Hepatocyte (in vitro differentiated cells): ENCODE results near the gene PELI3. TPM values are rescaled to one million over a fixed set of nuclear protein-coding genes. Genes with fewer than 3 reads are reported as not detected.
A peak's percentile ranks its signal among the peaks of the same experiment; 100 is the strongest.
"Not testable (repeated sequence)": the region's sequence is repeated elsewhere in the genome, so short reads cannot be mapped to it uniquely, and the experiment has no call there.

Source experiments
- DNase-seq: peaks from one replicate; pipeline ENCODE4 v3.0.0-alpha.2; 2016; ENCODE audit warnings: low spot score
- H2AFZ ChIP-seq: fragments of 200-600 bp; sonication (generic); 2 replicates; pipeline ENCODE4 v1.6.0; 2016; ENCODE audit warnings: antibody characterized with exemption, mild to moderate bottlenecking
- H3K27ac ChIP-seq: fragments of 200-600 bp; sonication (generic); 2 replicates; pipeline ENCODE4 v1.5.1; 2016; ENCODE audit warnings: mild to moderate bottlenecking
- H3K27me3 ChIP-seq: fragments of 200-600 bp; sonication (generic); 2 replicates; pipeline ENCODE4 v1.6.1; 2016
- H3K36me3 ChIP-seq: fragments of 200-600 bp; sonication (generic); replicated peaks from 2 replicates; pipeline ENCODE4 v1.5.1; 2016; ENCODE audit warnings: low read depth; ENCODE audit not compliant: insufficient read depth
- H3K4me1 ChIP-seq: fragments of 200-600 bp; sonication (generic); 2 replicates; pipeline ENCODE4 v1.5.1; 2016; ENCODE audit warnings: mild to moderate bottlenecking, moderate library complexity; ENCODE audit not compliant: insufficient read depth
- H3K4me2 ChIP-seq: fragments of 200-600 bp; sonication (generic); 2 replicates; pipeline ENCODE4 v1.6.0; 2016
- H3K4me3 ChIP-seq: fragments of 200-600 bp; sonication (generic); 2 replicates; pipeline ENCODE4 v1.5.1; 2016; ENCODE audit warnings: mild to moderate bottlenecking
- H3K79me2 ChIP-seq: fragments of 200-600 bp; sonication (generic); 2 replicates; pipeline ENCODE4 v1.6.0; 2017; ENCODE audit warnings: mild to moderate bottlenecking
- H3K9me2 ChIP-seq: fragments of 200-600 bp; sonication (generic); replicated peaks from 2 replicates; pipeline ENCODE4 v1.6.0; 2017; ENCODE audit warnings: mild to moderate bottlenecking; ENCODE audit not compliant: insufficient read depth
- H3K9me3 ChIP-seq: fragments of 200-600 bp; sonication (generic); 2 replicates; pipeline ENCODE4 v1.5.1; 2016; ENCODE audit warnings: low read depth, mild to moderate bottlenecking
- H4K20me1 ChIP-seq: fragments of 200-600 bp; sonication (generic); 2 replicates; pipeline ENCODE4 v1.6.0; 2016; ENCODE audit warnings: mild to moderate bottlenecking; ENCODE audit not compliant: insufficient read depth, poor library complexity, severe bottlenecking
- CTCF ChIP-seq: fragments of 200-600 bp; sonication (generic); IDR thresholded peaks from 2 replicates; pipeline ENCODE4 v1.5.1; 2016; ENCODE audit warnings: antibody characterized with exemption, mild to moderate bottlenecking; ENCODE audit not compliant: poor library complexity
- EZH2 ChIP-seq: fragments of 200-600 bp; sonication (generic); IDR thresholded peaks from 2 replicates; pipeline ENCODE4 v1.6.1; 2016; ENCODE audit warnings: antibody characterized with exemption, mild to moderate bottlenecking, borderline replicate concordance
- EZH2phosphoT487 ChIP-seq: fragments of 200-600 bp; sonication (generic); IDR thresholded peaks from one replicate; pipeline ENCODE4 v1.6.1; 2018; ENCODE audit warnings: antibody characterized with exemption, mild to moderate bottlenecking, low read depth, moderate library complexity; ENCODE audit not compliant: unreplicated experiment, severe bottlenecking
- WGBS: methylation state at CpG from one replicate; pipeline ENCODE4 v1.1.6; 2016; ENCODE audit warnings: low lambda C conversion rate; ENCODE audit errors: missing lambda C conversion rate; 5-methylcytosine and 5-hydroxymethylcytosine counted together
- polyA plus RNA-seq: library from polyadenylated mRNA; unstranded; fragments of >200 nt; fragmentation: Nextera tagmentation; extraction: Ambion mirVana; gene quantifications from 2 replicates; pipeline ENCODE4 v1.2.1, GENCODE V29; 2016
- total RNA-seq: library from RNA; depleted of rRNA; stranded (reverse); fragments of >200 nt; gene quantifications from 2 replicates; pipeline ENCODE4 v1.2.3, GENCODE V29; 2014

Gene PELI3
- total and polyA plus RNA-seq, 2 experiments from 2014 or later: 6.7 to 10.9 TPM

- Histone ChIP-seq H3K36me3 (no peaks in the 10 kb centered on the region), H2AFZ (no peak overlapping the region), H3K27ac (no peak overlapping the region), H3K9me3 (no peaks in the 10 kb centered on the region), H4K20me1 (no peaks in the 10 kb centered on the region), H3K4me3 (no peak overlapping the region), H3K4me2 (no peak overlapping the region), H3K27me3 (no peaks in the 10 kb centered on the region), H3K79me2 (peaks cover 3% of the 10 kb centered on the region), H3K4me1 (peaks cover 1% of the 10 kb centered on the region), H3K9me2 (no peaks in the 10 kb centered on the region)
- WGBS: 96% methylated on average over 7 of the region's 7 CpGs
- no peak for DNase-seq
- TF ChIP-seq CTCF (no peak), EZH2phosphoT487 (no peak), EZH2 (no peak)
These were observed 34.1 kb upstream of the PELI3 start for GRCh38 chr11:66432597-66432996.

GRCh38 chr11:66437979-66438503, 28.7 kb upstream of the PELI3 start:
- peak overlapping the region; percentile 76 for H3K4me2 ChIP-seq
- H3K79me2 ChIP-seq: peaks cover 9% of the 10 kb centered on the region
- no peaks in the 10 kb centered on the region for H3K27me3 ChIP-seq
- no peaks in the 10 kb centered on the region for H3K9me3 ChIP-seq
- H2AFZ ChIP-seq: peak overlapping the region; percentile 61
- peak overlapping the region; percentile 86 for H3K27ac ChIP-seq
- WGBS: 11% methylated on average over 12 of the region's 12 CpGs
- H3K36me3 ChIP-seq: no peaks in the 10 kb centered on the region
- peak overlapping the region; percentile 68 for H3K4me3 ChIP-seq
- TF ChIP-seq CTCF (no peak), EZH2 (no peak), EZH2phosphoT487 (no peak)
- H4K20me1 ChIP-seq: no peaks in the 10 kb centered on the region
- peak; percentile 26 for DNase-seq
- no peaks in the 10 kb centered on the region for H3K9me2 ChIP-seq
- H3K4me1 ChIP-seq: peaks cover 6% of the 10 kb centered on the region

GRCh38 chr11:66438504-66439466, 27.9 kb upstream of the PELI3 start, which contains the start of gene MRPL11:
Gene MRPL11 (minus strand): TSS chr11:66438848. CDS start chr11:66438754, 94 bp downstream.
- Histone ChIP-seq H4K20me1 (no peaks in the 10 kb centered on the region), H3K9me2 (no peaks in the 10 kb centered on the region), H3K27me3 (no peaks in the 10 kb centered on the region), H3K4me1 (peaks cover 6% of the 10 kb centered on the region), H3K4me2 (peak within 1 kb of the TSS; percentile 76), H3K4me3 (peak within 1 kb of the TSS; percentile 68), H3K36me3 (no peaks in the 10 kb centered on the region), H3K27ac (peak within 1 kb of the TSS; percentile 86), H2AFZ (peak within 1 kb of the TSS; percentile 61), H3K79me2 (peaks cover 9% of the 10 kb centered on the region), H3K9me3 (no peaks in the 10 kb centered on the region)
- DNase-seq: peak; percentile 95
- TF ChIP-seq CTCF: peak; percentile 71
- TF ChIP-seq EZH2phosphoT487: no peak
- 11% methylated on average over 45 of the region's 45 CpGs for WGBS

GRCh38 chr11:66440101-66440939, 26.4 kb upstream of the PELI3 start:
- H3K4me2 ChIP-seq, H3K27me3 ChIP-seq, H2AFZ ChIP-seq, H4K20me1 ChIP-seq, DNase-seq, H3K79me2 ChIP-seq, H3K36me3 ChIP-seq, H3K9me3 ChIP-seq, H3K4me3 ChIP-seq, H3K27ac ChIP-seq, H3K4me1 ChIP-seq, H3K9me2 ChIP-seq: not testable (repeated sequence)
- 91% methylated on average over 28 of the region's 29 CpGs for WGBS

- H3K9me2 ChIP-seq, H3K79me2 ChIP-seq, H3K27me3 ChIP-seq, H4K20me1 ChIP-seq, DNase-seq, H3K27ac ChIP-seq, H3K4me2 ChIP-seq, H3K4me3 ChIP-seq, H2AFZ ChIP-seq, H3K4me1 ChIP-seq, H3K36me3 ChIP-seq, H3K9me3 ChIP-seq: not testable (repeated sequence)
- 96% methylated on average over 15 of the region's 27 CpGs for WGBS
These were observed 25.8 kb upstream of the PELI3 start for GRCh38 chr11:66440940-66441282.
